LNCaP clone FGC (cell line): ENCODE measurements around the gene QDPR.

Experiments used
- DNase-seq: peaks from one replicate; pipeline ENCODE4 v3.0.0-alpha.2; 2011; ENCODE audit warnings: low read depth
- H3K4me3 ChIP-seq: 2 replicates; pipeline ENCODE4 v1.5.1; 2011; ENCODE audit warnings: mild to moderate bottlenecking, low read depth, low read length, control low read depth
- TF ChIP-seq, protein P1 (sequence below): IDR thresholded peaks from 2 replicates; pipeline ENCODE4 v1.5.1; 2012; ENCODE audit warnings: mild to moderate bottlenecking; ENCODE audit not compliant: control insufficient read depth, insufficient read depth; ENCODE audit errors: extremely low read depth

The QDPR gene

DNA sequence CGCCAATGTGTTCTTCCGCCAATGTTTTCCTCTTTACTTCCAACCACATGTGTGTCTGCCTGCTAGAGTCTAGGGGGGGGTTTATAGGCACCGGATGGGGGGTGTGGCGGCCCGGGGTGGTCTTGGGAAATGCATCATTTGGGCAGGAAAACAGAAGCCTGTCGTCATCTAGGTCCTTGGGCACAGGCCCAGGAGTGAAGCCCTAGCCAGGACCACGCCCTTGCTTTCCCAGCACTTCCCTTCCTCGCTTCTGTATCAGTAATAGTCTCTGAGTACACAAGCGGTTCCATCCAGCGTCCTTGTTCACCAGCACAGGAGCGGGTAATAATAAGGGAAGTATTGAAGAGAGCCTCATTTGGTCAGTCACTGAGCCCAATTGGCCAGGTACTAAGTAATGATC lies 74.5 kb downstream of the QDPR start:
- DNase-seq = no peak
- H3K4me3 ChIP-seq = no peak overlapping the region
- TF ChIP-seq, protein P1, sequence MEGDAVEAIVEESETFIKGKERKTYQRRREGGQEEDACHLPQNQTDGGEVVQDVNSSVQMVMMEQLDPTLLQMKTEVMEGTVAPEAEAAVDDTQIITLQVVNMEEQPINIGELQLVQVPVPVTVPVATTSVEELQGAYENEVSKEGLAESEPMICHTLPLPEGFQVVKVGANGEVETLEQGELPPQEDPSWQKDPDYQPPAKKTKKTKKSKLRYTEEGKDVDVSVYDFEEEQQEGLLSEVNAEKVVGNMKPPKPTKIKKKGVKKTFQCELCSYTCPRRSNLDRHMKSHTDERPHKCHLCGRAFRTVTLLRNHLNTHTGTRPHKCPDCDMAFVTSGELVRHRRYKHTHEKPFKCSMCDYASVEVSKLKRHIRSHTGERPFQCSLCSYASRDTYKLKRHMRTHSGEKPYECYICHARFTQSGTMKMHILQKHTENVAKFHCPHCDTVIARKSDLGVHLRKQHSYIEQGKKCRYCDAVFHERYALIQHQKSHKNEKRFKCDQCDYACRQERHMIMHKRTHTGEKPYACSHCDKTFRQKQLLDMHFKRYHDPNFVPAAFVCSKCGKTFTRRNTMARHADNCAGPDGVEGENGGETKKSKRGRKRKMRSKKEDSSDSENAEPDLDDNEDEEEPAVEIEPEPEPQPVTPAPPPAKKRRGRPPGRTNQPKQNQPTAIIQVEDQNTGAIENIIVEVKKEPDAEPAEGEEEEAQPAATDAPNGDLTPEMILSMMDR = no peak

DNA sequence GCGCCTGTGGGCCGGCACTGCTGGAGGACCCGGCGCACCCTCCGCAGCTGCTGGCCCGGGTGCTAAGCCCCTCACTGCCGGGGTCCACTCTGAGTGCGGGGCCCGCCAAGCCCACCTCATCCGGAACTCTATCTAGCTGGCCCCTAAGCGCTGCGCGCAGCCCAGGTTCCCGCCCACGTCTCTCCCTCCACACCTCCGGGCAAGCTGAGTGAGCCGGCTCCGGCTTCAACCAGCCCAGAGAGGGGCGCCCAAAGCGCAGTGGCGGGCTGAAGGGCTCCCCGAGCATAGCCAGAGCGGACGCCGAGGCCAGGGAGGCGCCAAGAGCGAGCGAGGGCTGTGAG lies 75.2 kb downstream of the QDPR start:
- DNase-seq = no peak
- TF ChIP-seq, protein P1 = no peak
- no peak overlapping the region for H3K4me3 ChIP-seq
